ENCODE data around the gene GSTM2.
"Not testable (repeated sequence)": the region's sequence is repeated elsewhere in the genome, so short reads cannot be mapped to it uniquely, and the experiment has no call there.

The GSTM2 gene

DNA sequence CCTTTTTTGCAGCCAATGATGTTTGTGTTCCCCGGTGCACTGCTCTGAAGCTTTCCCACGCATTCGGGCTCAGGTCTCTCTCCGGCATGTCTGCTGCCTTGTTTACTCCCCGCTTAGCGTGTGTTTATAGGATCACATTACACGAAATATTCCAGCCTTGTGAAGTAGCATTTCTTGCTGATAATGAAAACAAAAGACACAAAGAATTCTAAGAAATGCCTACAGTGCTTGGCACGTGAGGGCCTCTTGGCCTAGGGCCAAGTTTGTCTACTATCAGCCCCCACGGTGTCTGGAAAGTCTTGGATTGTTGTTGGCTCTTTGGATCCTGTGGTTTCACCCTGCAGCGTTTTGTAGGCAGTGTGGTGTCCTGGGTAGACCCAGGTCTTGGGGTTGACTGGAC, 23.2 kb upstream of the GSTM2 start:
- no peak for DNase-seq (ENCODE audit: low read depth in 3 of 3)

DNA sequence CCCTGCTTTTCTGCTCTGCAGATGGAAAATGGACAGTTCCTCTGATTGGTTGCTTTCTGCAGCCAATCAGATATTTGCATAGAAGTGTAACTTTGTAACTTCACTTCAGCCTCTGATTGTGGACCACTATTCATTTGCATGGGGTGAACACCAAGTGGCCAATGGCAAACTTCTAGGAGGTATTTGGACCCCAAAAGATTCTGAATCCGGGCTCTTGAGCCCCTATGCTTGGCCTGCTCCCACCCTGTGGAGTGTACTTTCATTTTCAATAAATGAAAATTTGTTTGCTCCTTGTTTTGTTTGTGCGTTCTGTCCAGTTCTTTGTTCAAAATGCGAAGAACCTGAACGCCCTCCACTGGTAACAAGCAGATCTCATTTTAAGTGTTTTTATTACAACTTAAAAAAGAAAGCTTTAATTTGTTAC, 18.4 kb upstream of the GSTM2 start:
- no peak for DNase-seq (ENCODE audit: low read depth in 3 of 3)

DNA sequence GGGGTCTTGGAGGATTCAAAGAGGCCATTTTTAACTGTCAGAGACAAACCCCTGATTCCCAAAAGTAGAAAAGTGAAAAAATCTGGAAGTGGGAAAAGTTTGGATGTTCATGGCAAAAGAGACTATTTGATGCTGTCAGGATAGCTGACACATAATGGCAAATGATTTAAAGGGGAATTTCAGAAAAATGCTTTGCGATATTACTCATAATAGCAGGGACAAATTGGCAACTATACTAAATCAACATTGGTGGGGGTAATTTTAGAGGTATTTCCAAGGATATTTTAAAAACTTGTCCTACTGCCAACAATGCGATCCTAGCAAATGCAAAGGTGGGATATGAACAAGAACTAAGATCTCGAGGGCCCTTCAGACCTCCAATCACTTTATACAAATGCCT, 17.2 kb upstream of the GSTM2 start:
- DNase-seq (ENCODE audit: low read depth in 3 of 3), result no peak

DNA sequence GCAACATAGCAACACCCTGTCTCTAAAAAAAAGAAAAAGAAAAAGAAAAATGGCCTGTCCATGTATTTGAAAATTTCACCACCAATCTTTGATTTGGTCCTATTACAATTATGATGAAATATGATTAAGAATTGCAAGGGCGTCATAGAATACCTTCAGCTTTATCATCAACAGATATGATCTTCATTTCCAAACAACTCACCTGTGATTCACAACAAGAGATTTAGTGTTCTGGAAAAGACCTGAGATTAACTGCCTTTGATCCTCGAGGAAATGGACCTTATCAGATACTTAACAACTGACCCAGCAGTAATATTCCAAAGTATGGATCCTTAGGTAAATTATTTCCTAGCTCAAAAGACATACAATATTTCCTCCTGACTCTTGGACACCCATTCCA, 15.5 kb upstream of the GSTM2 start:
- DNase-seq (ENCODE audit: low read depth in 3 of 3), result no peak

DNA sequence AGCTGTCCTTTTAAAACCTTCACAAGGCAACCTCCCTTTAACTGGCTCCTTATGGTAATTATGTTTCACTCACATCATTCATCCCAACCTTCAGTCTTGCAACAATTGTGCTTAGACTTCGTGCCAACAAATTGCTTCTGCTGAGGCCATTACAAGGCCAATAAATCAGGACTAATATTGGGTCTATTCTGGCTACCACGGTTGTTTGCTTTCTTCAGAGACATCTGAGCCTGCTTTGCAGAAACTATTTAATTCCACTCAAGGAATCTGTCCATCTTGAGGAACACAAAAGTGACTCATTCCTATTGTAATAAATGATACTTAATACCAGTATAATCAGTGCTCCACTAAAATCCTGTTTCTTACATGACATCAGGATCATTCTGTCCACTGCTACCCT, 14.6 kb upstream of the GSTM2 start:
- no peak for DNase-seq (ENCODE audit: low read depth in 3 of 3)

DNA sequence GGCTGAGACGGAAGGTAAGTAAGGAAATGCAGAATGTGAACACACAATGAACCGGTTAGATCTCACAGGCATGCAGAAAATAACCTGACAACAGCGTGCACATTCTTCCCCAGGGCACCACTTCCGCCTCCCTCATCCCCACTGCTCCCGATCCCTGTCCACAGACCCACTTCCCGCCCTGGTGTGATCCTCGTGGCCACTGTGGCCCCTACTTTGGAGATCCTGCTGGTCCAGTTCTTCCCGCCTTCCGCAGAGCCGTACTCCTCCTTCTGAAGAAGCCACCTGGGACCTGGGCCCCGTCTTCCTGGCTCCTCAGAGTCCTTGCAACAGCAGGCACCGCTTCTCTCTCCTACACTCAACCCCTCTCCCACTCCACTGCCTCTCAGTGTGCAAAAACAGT, 13.3 kb upstream of the GSTM2 start:
- DNase-seq (ENCODE audit: low read depth in 3 of 3), result no peak

DNA sequence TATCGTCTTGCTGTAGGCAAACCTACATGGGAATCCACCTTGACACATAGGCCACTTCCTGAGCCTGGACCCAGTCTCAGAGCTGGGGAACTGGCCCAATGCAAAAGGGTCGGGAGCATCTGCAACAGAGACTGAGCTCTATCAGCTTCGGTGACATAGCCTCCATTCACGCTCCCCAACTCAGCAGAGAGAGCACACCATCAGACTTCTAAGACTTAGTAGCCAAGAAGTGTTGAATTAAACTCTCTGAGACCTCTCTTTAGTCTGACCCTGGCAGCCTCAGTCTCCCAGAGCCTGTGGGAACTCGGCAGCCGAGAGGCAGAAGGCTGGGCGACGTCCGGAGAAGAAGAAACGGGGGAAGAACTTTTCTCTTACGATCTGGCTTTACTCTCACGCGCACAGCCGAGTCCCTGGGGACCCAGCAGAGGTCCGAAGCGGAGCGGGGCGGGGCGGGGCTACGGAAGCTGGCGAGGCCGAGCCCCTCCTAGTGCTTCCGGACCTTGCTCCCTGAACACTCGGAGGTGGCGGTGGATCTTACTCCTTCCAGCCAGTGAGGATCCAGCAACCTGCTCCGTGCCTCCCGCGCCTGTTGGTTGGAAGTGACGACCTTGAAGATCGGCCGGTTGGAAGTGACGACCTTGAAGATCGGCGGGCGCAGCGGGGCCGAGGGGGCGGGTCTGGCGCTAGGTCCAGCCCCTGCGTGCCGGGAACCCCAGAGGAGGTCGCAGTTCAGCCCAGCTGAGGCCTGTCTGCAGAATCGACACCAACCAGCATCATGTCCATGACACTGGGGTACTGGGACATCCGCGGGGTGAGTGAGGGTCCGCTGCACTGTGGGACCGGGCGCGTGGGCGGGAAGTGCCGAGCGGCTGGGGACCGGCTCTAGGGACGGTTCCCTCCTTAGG, 12.0 kb upstream of the GSTM2 start, which contains the start of gene GSTM4:
Gene GSTM4 (plus strand): TSS at position 485 of the 905 bp plus-strand sequence. CDS start 291 bp downstream, at position 776.
- DNase-seq (ENCODE audit: low read depth in 3 of 3), result peak; percentile 2 to 54 (median 30)

DNA sequence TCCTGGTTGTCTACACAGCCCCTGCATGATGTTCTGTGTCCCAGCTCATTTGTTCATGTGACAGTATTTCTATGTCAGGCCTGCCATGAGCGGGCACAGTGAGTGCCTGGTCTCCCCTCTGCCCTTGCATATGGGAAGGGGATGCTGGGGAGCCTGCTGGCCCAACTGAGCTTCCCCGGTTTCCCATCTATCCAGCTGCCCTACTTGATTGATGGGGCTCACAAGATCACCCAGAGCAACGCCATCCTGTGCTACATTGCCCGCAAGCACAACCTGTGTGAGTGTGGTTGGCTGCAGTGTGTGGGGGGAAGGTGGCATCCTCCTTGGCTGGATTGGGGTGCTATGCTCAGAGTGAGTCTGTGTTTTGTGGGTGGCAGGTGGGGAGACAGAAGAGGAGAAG, 10.5 kb upstream of the GSTM2 start:
- no peak for DNase-seq (ENCODE audit: low read depth in 3 of 3)

DNA sequence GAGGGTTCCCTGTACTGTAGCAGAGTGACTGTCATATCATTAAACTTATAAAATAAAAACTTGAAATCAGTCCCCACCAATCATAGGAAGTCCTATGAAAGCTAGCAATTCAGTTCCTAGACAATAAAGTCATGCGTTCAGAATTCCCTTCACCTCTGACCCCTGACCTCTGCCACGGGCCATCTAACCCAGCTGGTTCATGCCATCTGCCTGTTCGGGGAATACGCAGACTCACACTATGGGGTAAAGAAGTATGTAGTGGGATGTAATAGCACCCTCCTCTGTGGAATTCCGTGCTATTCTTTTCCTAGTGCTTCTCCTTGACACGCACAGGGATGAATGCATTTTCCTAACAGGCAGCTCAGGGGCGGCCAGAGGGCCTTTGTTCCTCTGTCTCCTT, 9.9 kb upstream of the GSTM2 start:
- DNase-seq (ENCODE audit: low read depth in 3 of 3), result no peak

DNA sequence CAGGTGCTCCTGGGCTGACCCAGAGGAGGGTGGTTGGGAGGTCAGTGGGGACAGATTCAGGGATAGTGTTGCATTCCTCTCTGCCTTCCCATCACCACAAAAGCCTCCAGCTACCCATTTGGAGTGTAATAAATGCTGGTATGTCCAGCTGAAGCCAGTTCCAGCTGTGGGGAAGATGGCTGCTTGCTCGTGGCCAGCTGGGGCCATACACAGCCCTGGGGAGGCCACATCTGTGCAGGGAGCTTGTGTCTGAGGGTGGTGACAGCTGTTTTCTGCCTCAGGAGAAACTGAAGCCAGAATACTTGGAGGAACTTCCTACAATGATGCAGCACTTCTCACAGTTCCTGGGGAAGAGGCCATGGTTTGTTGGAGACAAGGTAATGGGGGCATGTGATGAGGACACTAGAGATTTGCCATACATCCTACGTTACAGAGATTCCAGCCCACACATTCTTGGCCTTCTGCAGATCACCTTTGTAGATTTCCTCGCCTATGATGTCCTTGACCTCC, 9.3 kb upstream of the GSTM2 start:
- DNase-seq (ENCODE audit: low read depth in 3 of 3), result no peak

DNA sequence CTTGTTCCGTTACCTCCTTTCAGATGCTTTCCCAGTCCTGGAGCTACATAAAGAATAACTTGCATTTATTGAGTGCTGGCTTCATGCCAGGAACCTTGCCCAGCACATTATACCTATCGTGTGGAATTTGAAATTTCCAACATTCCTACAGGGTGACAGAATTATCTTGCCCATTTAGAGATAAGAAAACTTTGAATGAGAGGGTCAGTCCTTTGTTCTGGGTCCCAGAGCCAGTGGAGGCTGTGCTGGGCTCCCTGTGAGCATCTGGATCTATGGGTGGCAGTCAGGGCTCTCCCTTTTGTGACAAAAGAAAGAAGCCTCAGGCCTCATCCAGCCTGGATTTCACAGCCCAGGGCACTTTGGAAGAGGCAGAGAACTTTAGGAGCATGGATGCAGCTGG, 8.7 kb upstream of the GSTM2 start:
- DNase-seq (ENCODE audit: low read depth in 3 of 3), result no peak

DNA sequence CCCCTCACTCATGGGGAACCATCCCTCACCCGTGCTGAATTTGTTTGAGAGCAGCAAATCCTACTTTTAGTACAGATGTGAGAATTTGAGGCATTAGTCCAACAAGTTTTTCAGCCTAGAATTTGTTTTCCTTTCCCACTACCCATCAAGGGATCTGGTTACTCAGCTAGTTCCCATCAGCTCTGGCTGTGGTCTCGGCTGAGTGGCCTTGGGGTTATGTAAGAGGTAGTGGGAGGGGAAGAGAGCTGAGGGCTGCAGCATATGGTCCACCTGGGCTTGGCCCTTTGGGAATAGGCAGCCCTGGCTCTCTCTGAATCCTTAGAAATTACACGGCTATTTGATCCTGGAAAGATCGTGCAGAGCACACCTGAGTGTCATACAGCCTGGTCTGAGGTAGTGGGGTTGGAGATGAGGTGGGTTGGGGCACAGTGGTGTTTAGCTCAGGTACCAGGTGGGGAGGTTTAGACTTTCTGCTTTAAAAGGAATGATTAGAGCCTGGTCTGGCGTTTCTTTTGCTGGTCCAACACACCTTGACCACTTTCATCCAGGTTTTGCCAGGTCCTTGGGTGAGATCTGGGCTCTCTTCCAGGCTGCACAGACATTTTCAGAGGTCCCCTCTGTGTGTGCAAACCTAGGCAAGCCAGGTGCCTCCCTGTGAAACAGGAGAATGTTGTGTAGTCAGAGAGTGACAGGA, 7.7 kb upstream of the GSTM2 start:
- no peak for DNase-seq (ENCODE audit: low read depth in 3 of 3)

DNA sequence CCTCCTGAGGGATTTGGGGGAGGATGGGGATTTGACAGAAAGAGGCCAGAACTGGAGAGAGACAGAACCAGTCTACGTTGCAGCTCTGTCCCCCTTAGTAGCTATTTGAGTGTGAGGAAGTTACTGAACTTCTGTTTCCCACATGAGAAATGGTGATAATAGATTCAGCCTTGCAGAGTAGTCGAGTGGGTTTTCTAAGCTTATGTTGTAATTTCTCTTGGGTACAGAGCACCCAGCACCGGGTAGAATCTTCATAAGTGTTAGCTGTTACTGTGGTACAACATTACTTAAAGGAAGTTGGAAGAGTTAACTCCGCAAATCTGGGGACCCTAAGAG, 7.2 kb upstream of the GSTM2 start:
- DNase-seq (ENCODE audit: low read depth in 3 of 3), result not testable (repeated sequence)

DNA sequence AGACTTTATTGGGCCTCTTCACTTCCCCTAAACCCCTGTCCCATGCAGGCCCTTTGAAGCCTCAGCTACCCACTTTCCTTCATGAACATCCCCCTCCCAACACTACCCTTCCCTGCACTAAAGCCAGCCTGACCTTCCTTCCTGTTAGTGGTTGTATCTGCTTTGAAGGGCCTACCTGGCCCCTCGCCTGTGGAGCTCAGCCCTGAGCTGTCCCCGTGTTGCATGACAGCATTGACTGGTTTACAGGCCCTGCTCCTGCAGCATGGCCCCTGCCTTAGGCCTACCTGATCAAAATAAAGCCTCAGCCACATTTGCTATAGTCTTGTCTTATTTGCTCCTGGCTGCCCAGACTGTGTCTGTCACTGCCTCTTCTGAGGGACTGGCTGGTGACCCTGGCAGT, 6.5 kb upstream of the GSTM2 start:
- DNase-seq (ENCODE audit: low read depth in 3 of 3), result no peak

DNA sequence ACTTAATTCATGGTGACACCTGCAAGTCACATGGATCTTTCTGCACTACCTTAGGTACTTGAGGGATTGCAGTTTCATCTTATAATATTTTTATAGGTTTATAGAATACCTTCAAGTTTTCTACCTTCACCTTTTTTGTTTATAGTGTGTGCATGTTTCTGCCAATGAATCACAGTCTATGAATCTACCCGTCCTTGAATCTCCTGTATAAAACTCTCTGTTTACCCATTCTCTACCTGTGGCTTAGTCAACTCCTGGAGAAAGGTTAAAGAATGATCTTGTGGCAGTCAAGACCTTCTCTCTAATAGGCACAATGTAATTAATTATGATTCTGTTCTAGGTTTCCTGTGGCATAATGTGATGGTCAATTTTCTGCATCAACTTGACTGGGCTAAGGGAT, 3.2 kb upstream of the GSTM2 start:
- DNase-seq (ENCODE audit: low read depth in 3 of 3), result no peak

DNA sequence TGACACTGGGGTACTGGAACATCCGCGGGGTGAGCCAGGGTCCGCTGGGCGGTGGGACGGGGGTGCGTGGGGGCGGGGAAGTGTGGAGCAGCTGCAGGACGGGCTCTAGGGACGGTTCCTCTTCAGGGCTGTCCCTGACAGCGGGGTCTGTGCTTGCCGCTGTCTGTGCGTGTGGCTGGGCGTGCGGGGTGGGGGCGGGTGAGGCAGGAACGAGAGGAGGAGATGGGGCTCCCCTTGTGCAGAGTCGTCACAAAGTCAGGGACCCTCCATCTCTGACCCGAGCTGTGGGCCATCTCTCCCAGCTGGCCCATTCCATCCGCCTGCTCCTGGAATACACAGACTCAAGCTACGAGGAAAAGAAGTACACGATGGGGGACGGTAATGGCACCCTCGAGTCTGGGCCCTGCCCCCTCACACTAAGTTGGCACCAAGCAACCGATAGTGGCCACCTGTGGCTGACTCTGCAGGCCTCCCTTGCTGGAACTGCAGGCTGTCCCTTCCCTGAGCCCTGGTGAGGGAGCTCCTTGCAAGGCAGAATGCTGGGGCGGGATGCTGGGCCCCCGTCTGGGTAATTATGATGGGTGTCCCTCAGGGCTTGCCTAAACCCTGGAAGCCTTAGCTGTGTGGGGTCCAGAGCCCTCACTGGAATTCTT, 392 bp downstream of the GSTM2 start:
- no peak for DNase-seq (ENCODE audit: low read depth in 3 of 3)

DNA sequence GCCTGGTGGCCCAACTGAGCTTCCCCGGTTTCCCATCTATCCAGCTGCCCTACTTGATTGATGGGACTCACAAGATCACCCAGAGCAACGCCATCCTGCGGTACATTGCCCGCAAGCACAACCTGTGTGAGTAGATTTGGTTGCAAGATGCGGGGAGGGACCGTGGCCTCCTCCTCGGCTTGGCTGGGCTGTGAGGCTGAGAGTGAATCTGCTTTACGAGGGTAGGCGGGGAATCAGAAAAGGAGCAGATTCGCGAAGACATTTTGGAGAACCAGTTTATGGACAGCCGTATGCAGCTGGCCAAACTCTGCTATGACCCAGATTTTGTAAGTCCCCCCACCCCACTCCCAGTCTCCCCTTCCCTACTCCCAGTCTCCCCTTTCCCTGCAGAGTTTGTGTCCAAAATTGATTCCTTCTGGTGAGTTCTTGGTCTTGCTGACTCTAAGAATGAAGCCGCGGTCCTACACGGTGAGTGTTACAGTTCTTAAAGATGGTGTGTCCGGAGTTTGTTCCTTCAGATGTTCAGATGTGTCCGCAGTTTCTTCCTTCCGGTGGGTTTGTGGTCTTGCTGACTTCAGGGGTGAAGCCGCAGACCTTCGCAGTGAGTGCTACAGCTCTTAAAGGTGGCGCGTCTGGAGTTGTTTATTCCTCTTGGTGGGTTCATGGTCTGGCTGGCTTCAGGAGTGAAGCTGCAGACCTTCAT, 1.5 kb downstream of the GSTM2 start:
- no peak for DNase-seq (ENCODE audit: low read depth in 3 of 3)

DNA sequence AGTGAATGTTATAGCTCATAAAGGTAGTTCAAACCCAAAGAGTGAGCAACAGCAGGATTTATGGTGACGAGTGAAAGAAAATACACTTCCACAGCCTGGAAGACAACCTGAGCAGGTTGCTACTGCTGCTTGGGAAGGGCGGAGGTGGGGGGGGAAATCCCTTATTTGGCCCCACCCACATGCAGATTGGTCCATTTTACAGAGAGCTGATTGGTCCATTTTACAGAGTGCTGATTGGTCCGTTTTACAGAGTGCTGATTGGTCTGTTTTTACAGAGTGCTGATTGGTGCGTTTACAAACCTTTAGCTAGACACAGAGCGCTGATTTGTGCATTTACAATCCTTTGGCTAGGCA, 2.1 kb downstream of the GSTM2 start:
- DNase-seq (ENCODE audit: low read depth in 3 of 3), result not testable (repeated sequence)

DNA sequence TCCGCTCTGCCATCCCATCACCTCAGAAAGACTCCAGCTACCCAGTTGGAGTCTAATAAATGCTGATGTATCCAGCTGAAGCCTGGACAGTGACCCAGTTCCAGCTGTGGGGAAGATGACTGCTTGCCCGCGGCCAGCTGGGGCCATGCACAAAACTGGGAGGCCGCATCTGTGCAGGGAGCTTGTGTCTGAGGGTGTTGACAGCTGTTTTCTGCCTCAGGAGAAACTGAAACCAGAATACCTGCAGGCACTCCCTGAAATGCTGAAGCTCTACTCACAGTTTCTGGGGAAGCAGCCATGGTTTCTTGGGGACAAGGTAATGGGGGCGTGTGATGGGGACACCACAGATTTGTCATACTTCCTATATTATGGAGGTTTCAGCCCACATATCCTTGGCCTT, 3.2 kb downstream of the GSTM2 start:
- no peak for DNase-seq (ENCODE audit: low read depth in 3 of 3)

DNA sequence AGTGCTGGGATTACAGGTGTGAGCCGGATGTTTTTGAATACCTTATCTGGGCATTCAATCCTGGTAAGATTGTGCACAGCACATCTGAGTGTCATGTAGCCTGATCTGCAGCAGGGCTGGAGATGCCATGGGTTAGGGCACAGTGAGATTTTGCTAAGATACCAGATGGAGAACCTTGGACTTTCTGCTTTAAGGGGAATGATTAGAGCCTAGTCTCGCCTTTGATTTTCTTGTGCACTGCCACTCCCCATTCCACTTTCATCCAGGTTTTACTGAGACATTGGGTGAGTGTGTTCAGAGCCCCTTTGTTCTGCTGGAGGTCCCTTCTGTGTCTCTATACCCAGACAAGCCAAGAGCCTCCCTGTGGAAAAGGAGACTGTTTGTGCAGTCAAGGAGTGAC, 6.0 kb downstream of the GSTM2 start:
- not testable (repeated sequence) for DNase-seq (ENCODE audit: low read depth in 3 of 3)

DNA sequence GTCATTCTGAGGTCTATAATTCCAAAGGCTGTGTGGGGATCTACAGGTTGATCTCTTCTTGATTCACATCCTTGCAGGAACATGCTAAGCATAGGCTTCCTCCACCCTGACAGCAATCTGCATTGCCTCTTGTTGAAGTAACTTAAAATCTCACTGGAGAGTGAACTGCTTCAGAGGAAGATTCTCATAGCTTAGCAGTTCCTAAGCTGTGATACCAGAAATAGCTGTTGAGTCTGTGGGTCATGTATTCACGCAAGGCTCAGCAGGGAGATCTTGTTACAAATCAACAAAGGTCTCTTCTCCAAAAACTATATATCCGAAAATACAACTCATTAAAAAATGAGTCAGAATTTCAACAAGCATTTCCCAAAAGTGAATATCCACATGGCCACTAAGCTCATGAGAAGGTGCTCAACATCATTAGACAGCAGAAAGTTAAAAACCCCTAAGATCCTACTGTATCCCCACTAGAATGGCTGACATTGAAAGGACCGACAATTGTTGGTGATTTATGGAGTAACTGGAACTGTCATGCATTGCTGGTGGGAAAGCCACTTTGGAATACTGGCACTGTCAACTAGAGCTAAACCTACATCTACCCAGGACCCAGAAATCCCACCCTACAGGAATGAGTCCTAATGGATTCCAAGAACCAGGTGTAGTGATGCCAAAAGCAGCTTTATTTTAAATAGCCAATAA, 9.0 kb downstream of the GSTM2 start:
- not testable (repeated sequence) for DNase-seq (ENCODE audit: low read depth in 3 of 3)
